Activated T-cell treated with anti-CD3 and anti-CD28 coated beads for 1 hour (primary cell): ENCODE data around the gene SMYD1.

Source experiments
- DNase-seq: peaks from one replicate; pipeline ENCODE4 v3.0.0-alpha.2; 2020; ENCODE audit warnings: low read depth

The SMYD1 gene

GRCh38 chr2:88057437-88057844 is 10.2 kb upstream of the SMYD1 start:
- DNase-seq: no peak

- DNase-seq: no peak
These were observed 9.4 kb upstream of the SMYD1 start for GRCh38 chr2:88058191-88058590.

GRCh38 chr2:88059979-88060906 is 7.4 kb upstream of the SMYD1 start:
- DNase-seq: no peak

DNA sequence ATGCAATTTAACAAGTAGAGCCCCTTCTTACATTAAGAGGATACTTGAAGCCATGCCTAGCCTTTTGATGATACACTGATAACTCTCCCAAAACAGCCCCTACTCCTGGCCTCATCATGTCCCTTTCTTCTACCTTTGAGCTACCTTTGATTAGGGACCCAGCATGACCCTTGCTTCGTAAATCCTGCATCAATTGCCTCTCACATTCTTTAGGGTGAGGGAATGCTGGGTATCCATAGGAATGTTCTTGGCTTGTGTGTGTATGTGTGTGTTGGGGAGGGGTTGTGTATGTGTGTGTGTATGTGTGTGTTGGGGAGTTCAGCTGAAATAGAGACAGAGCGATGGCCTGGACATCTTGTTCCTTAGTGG is 6.7 kb upstream of the SMYD1 start:
- DNase-seq: no peak

DNA sequence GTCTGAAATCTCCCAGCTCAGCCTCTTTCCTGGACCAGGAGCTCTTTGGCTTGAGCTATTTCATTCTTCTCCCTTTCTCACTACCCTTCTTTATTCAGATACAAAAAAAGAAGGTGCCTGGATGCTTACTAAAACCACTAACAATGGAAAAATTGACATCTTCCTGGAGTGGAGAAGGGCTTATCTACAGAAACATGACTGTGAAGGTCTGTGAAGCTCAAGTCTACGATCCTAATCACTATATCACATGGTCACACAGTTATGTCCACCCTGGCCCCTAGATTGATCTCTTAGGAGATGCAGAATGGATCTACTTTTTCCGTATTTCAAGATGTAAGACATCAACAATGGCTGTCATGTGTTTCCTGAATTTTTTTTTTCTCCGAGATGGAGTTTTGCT is 6.3 kb upstream of the SMYD1 start:
- DNase-seq: no peak

- no peak for DNase-seq
These were observed 1.1 kb upstream of the SMYD1 start for GRCh38 chr2:88066543-88066942.

DNA sequence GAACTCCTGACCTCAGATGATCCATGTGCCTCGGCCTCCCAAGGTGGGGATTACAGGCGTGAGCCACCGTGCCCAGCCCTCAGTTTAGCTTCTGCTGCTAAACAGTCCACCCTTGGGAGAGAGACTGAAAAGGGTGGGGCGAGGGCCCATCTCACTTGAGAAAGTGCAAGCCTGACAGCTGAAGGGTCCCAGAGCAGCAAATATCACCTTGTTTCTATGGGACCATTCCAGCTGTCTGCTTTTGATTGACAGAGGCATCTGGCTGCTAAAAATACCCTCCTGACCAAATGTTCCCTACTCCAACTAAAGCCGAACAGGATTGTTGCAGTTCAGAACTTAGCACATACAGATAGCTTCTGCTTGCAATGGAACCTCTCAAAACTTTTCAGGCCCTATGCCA is 436 bp upstream of the SMYD1 start:
- DNase-seq: no peak

DNA sequence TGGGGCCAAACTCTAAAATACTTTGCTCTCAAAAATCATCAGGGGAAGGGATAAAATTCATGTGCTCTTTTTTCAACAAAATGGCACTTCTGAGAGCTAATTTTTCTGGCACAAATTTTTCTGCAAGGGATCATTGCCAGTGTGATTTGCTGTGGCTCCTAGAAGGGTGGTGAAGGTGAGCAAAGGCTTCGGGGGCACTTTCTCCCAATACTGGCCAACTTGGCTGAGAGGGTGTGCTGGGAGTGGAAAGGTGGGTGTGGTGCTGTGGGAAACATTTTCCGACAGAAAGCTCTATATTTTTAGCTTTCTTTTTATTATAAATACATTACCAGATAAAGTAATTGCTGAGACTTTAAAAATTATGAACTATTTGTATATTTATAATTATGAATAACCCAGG is 419 bp downstream of the SMYD1 start:
- no peak for DNase-seq

GRCh38 chr2:88069117-88069516 is 1.5 kb downstream of the SMYD1 start:
- no peak for DNase-seq

DNA sequence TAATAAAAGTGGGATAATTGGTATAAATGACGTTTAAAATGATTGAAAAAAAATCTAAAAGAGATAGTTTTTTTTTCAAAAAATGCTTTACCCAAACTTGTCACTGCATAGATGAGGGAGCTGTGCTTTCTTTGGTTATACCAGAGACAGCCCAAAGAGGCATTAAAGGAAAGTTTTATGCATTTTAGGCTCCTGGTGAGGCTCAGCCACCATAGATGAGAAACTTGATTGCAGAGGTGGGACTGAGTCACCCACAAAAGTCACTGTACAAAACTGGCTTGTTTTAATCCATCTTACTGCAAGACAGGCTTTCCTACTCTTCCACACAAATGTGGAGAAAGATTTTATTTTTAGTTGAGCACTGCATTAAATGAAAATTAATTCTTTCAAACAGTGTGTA is 2.4 kb downstream of the SMYD1 start:
- no peak for DNase-seq

- DNase-seq: no peak
These were observed 3.7 kb downstream of the SMYD1 start for GRCh38 chr2:88071365-88071764.

GRCh38 chr2:88074150-88074549 is 6.5 kb downstream of the SMYD1 start:
- DNase-seq: no peak

DNA sequence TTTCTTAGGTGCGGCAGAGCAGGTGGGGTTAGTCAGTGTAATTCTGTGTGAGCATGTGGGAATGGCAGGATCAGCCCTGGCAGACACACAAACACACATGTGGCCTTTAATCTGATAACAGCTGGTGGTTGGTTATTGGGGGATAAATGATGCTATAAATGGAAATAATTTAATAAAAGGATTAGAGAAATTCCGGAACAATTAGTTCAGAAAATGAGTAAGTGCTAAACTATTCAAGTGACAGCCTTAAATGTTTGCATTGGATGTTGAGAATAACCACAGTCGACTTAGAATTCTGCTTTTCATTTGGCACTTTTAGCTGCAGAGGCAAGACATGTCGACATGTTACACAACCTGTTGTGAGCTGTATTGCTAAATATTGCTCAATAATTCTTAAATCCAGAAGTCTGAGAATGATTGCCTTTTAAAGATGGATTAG is 7.2 kb downstream of the SMYD1 start:
- DNase-seq: no peak

DNA sequence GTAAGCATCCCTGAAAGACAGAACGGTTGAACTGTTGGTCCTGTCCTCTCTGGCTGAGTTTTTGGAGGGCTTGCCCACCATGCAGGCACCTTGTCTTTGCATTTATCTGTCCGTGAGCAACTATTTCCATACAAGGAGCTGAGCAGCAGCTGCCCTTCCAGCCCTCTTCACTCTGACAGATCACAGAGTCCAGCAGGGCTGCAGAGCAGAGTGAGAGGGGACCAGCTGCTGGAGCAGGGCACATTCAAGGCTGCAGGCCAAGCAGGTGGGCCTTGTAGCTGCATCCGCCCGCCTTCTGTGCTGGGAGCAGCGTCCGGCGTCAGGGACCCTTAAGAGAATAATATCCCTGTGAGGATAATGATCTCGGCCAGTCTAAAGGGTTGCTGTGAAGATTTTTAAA is 9.5 kb downstream of the SMYD1 start:
- DNase-seq: no peak

DNA sequence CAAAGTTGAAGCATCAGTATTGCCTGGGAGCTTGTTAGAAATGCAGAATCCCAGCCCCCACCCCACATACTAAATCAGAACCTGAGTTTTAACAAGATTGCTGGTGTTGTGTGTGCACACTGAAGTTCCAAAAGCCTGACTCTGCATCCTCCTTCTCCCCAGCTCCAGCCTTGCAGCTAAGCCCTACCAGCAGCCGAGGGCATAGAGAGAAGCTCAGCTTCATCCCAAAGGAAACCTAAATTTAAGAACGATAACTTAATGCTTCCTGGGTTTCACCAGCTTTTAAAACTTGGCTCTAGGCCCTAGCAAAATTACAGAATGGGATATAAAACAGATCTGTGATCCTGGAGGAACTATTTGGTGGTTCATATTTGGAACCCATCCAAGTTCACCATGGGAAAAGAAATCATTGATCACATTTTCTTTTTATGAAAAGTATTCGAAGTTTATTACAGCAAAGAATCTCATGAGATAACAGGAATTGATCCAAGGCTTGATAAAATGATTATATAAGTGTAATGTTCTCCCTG is 11.1 kb downstream of the SMYD1 start:
- DNase-seq: no peak

- DNase-seq: no peak
These were observed 12.9 kb downstream of the SMYD1 start for GRCh38 chr2:88080545-88080944.

GRCh38 chr2:88081924-88082608 is 14.4 kb downstream of the SMYD1 start:
- DNase-seq: no peak

DNA sequence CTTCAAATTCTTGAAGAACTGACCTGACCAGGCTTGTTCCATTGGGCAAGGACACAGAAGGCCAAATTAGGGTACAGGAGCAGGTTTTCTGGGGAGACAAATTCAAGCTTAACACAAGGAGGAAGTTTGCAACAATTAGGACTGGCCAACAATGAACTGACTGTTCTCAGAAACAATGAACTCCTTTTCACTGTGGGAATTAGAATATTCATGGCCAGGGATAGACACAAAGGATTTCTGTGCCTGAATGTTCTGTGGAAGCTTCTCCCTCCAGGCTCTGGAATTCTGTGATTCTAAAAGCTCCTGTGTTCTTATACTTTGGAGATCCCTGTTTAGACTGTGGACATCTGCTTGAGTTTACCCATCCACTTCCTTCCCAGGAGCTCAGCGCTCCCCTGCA is 15.2 kb downstream of the SMYD1 start:
- DNase-seq: no peak

DNA sequence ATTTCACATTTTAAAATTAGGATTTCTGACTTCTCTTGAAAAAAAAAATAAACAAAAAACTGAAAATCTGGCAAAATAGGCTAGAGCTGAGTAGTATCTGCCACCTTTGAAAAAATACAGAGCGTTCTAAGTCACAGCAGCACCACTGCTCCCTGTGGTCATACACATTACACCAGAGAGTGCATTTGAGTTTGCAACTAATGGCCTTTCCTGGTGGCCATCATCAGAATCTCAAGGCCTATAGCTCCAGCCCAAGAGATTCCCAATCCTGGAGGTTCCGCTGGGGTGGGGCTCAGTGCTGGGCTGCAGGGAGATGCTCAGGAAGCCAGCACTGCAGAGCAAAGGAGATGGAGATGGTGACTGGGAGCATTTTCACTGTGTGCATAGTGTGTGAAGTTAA is 17.5 kb downstream of the SMYD1 start:
- no peak for DNase-seq

DNA sequence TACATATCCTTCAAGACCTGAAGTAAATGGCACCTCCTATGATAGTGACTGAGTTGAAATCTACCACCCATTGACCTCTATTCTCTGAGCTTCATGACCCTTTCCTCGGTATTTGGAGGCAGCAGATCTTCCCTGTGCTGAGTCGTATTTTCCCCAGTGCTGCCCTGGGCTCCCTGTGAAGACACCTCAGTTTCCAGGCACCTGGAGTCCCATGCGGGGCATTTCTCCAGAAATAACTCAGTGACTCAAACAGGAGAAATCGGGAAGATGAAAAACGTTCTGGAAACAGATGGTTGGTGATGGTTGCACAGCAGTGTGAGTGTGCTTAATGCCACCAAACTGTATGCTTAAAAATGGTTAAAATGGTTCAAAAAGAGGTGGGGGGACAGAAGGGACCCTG is 18.0 kb downstream of the SMYD1 start:
- DNase-seq: no peak

DNA sequence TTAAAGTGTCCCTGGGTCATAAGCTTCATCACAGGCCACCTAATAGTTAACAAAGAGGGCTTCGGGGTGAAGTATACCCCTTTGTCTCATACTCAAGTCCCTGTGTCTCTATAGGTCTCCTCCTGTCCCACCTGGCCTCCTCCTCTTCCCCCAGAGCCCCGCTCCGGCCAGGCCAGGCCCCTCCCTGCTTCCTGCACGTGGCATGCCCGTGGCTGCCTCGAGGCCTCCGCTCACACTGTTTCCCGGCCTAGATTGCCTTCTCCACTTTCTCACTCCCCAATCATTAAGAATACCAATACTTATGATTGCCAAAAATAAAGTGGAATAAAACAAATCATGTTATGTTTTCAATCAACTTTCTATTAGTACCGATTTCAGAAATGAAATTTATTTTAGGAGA is 18.8 kb downstream of the SMYD1 start:
- no peak for DNase-seq

DNA sequence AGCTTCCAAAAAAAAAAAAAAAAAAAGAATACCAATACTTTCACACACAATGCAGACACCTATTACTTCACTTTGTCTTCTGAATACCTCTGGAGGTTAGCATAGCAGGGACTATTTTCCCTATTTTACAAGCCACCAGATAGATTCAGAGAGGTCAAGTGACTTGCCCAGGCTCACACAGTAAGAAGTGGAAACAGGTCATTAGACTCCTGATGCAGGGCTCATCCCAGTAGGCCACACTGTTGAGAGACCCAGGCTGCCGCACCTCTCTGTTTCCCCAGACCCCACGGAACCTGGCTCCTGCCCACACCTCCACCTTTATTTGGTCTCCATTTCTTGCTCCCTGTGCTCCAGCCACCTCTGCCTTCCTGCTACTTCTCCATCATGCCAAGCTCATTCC is 19.4 kb downstream of the SMYD1 start:
- no peak for DNase-seq

DNA sequence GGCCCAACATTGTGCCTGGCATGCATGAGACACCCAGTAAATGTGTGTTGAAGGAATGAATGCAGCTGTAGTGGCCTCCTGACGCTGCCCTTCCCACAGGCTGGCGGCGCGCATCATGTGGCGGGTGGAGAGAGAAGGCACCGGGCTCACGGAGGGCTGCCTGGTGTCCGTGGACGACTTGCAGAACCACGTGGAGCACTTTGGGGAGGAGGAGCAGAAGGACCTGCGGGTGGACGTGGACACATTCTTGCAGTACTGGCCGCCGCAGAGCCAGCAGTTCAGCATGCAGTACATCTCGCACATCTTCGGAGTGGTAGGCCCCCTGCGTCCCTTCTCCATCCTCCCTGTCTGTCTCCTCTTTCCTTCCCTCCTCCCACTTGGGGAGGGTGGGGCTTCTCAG is 20.1 kb downstream of the SMYD1 start:
- DNase-seq: no peak
